Muscle layer of colon (tissue), 2 donors: Measurements from ENCODE around the gene CHMP4A.

Source experiments
- H3K27ac ChIP-seq: one replicate; pipeline ENCODE4 v1.7.0; 2013; ENCODE audit warnings: low read depth, mild to moderate bottlenecking, low read length, moderate library complexity
- H3K27me3 ChIP-seq, 2 donors: one replicate each; pipeline ENCODE4 v1.7.0; 2013; ENCODE audit warnings: low read length in 2 of 2, mild to moderate bottlenecking in 2 of 2; ENCODE audit not compliant: insufficient read depth in 2 of 2, control insufficient read depth in 1 of 2
- H3K36me3 ChIP-seq: one replicate; pipeline ENCODE4 v1.7.0; 2013; ENCODE audit warnings: mild to moderate bottlenecking, low read length; ENCODE audit not compliant: insufficient read depth
- H3K4me1 ChIP-seq: one replicate; pipeline ENCODE4 v1.7.0; 2013; ENCODE audit warnings: mild to moderate bottlenecking, low read length; ENCODE audit not compliant: insufficient read depth
- H3K4me3 ChIP-seq, 2 donors: one replicate each; pipeline ENCODE4 v1.7.0; 2013; ENCODE audit warnings: low read length in 2 of 2, low read depth in 1 of 2, mild to moderate bottlenecking in 1 of 2, moderate library complexity in 1 of 2
- H3K9ac ChIP-seq: one replicate; pipeline ENCODE4 v1.7.0; 2013; ENCODE audit warnings: low read length
- H3K9me3 ChIP-seq: one replicate; pipeline ENCODE4 v1.7.0; 2013; ENCODE audit warnings: mild to moderate bottlenecking, low read length
- donor health status: abdominal sarcoma.
- donor health status: Adenocarcinoma of cecum.

CHMP4A gene

GRCh38 chr14:24241829-24242443 is 28.6 kb upstream of the CHMP4A start:
- Histone ChIP-seq H3K27me3 (no peaks in the 10 kb centered on the region), H3K4me3 (peak overlapping the region; percentile 78), H3K36me3 (peaks cover 42% of the 10 kb centered on the region), H3K9ac (peak overlapping the region; percentile 66), H3K27ac (peak overlapping the region; percentile 96), H3K4me1 (peaks cover 34% of the 10 kb centered on the region), H3K9me3 (no peaks in the 10 kb centered on the region)

GRCh38 chr14:24240110-24240918 is 27.0 kb upstream of the CHMP4A start:
- peaks cover 34% of the 10 kb centered on the region for H3K4me1 ChIP-seq
- H3K36me3 ChIP-seq = peaks cover 58% of the 10 kb centered on the region
- peak overlapping the region; percentile 37 for H3K27ac ChIP-seq
- H3K9ac ChIP-seq = no peak overlapping the region
- no peaks in the 10 kb centered on the region for H3K9me3 ChIP-seq
- H3K4me3 ChIP-seq = no peak overlapping the region
- no peaks in the 10 kb centered on the region for H3K27me3 ChIP-seq

GRCh38 chr14:24238527-24239037 is 25.3 kb upstream of the CHMP4A start:
- Histone ChIP-seq H3K27ac (no peak overlapping the region), H3K9ac (no peak overlapping the region), H3K4me3 (no peak overlapping the region), H3K36me3 (peaks cover 70% of the 10 kb centered on the region), H3K9me3 (no peaks in the 10 kb centered on the region), H3K27me3 (no peaks in the 10 kb centered on the region), H3K4me1 (peaks cover 37% of the 10 kb centered on the region)

GRCh38 chr14:24238123-24238522 is 24.8 kb upstream of the CHMP4A start:
- Histone ChIP-seq H3K9ac (no peak overlapping the region), H3K9me3 (no peaks in the 10 kb centered on the region), H3K36me3 (peaks cover 70% of the 10 kb centered on the region), H3K4me1 (peaks cover 37% of the 10 kb centered on the region), H3K27ac (no peak overlapping the region), H3K4me3 (no peak overlapping the region), H3K27me3 (no peaks in the 10 kb centered on the region)

GRCh38 chr14:24237463-24237955 is 24.2 kb upstream of the CHMP4A start:
- no peaks in the 10 kb centered on the region for H3K9me3 ChIP-seq
- H3K36me3 ChIP-seq = peaks cover 70% of the 10 kb centered on the region
- no peak overlapping the region for H3K4me3 ChIP-seq
- no peak overlapping the region for H3K27ac ChIP-seq
- H3K4me1 ChIP-seq = peaks cover 37% of the 10 kb centered on the region
- no peaks in the 10 kb centered on the region for H3K27me3 ChIP-seq
- H3K9ac ChIP-seq = no peak overlapping the region

GRCh38 chr14:24236689-24237462 is 23.6 kb upstream of the CHMP4A start:
- H3K9me3 ChIP-seq = no peaks in the 10 kb centered on the region
- H3K36me3 ChIP-seq = peaks cover 70% of the 10 kb centered on the region
- no peak overlapping the region for H3K9ac ChIP-seq
- no peak overlapping the region for H3K27ac ChIP-seq
- no peak overlapping the region for H3K4me3 ChIP-seq
- no peaks in the 10 kb centered on the region for H3K27me3 ChIP-seq
- H3K4me1 ChIP-seq = peaks cover 37% of the 10 kb centered on the region

GRCh38 chr14:24235804-24236688 is 22.8 kb upstream of the CHMP4A start:
- Histone ChIP-seq H3K9me3 (no peaks in the 10 kb centered on the region), H3K4me3 (no peak overlapping the region), H3K27me3 (no peaks in the 10 kb centered on the region), H3K4me1 (peaks cover 36% of the 10 kb centered on the region), H3K27ac (no peak overlapping the region), H3K9ac (no peak overlapping the region), H3K36me3 (peaks cover 69% of the 10 kb centered on the region)

- Histone ChIP-seq H3K4me1 (peaks cover 25% of the 10 kb centered on the region), H3K27ac (no peak overlapping the region), H3K9me3 (no peaks in the 10 kb centered on the region), H3K4me3 (no peak overlapping the region), H3K36me3 (peaks cover 52% of the 10 kb centered on the region), H3K9ac (no peak overlapping the region), H3K27me3 (no peaks in the 10 kb centered on the region)
Observed at GRCh38 chr14:24234095-24235005, 21.1 kb upstream of the CHMP4A start.

- Histone ChIP-seq H3K9me3 (no peaks in the 10 kb centered on the region), H3K9ac (peak overlapping the region; percentile 57), H3K4me1 (peaks cover 21% of the 10 kb centered on the region), H3K27me3 (no peaks in the 10 kb centered on the region), H3K27ac (peak overlapping the region; percentile 87), H3K36me3 (peaks cover 44% of the 10 kb centered on the region), H3K4me3 (peak overlapping the region; percentile 63 to 81)
Observed at GRCh38 chr14:24233538-24233866, 20.2 kb upstream of the CHMP4A start.
